IPS-20b (cell line): ENCODE results near the gene REELD1.

Experiments used
- H3K27ac ChIP-seq: one replicate; pipeline ENCODE4 v1.5.1; 2013; ENCODE audit warnings: low read length
- H3K27me3 ChIP-seq: 2 replicates; pipeline ENCODE4 v1.6.1; 2013; ENCODE audit warnings: mild to moderate bottlenecking, low read length, inconsistent platforms; ENCODE audit not compliant: insufficient read depth
- H3K36me3 ChIP-seq: 2 replicates; pipeline ENCODE4 v1.6.1; 2013; ENCODE audit warnings: low read depth, mild to moderate bottlenecking, inconsistent platforms, low read length, moderate library complexity; ENCODE audit not compliant: insufficient read depth
- H3K4me1 ChIP-seq: 2 replicates; pipeline ENCODE4 v1.6.1; 2013; ENCODE audit warnings: mild to moderate bottlenecking, control low read depth, inconsistent platforms, low read length, moderate library complexity; ENCODE audit not compliant: insufficient read depth
- H3K4me3 ChIP-seq: 2 replicates; pipeline ENCODE4 v1.5.1; 2013; ENCODE audit warnings: mild to moderate bottlenecking, low read length, inconsistent platforms
- H3K9ac ChIP-seq: 2 replicates; pipeline ENCODE4 v1.6.1; 2013; ENCODE audit warnings: low read depth, mild to moderate bottlenecking, inconsistent platforms, low read length, moderate library complexity
- H3K9me3 ChIP-seq: 2 replicates; pipeline ENCODE4 v1.6.1; 2013; ENCODE audit warnings: mild to moderate bottlenecking, low read depth, low read length, inconsistent platforms; ENCODE audit not compliant: insufficient read depth

REELD1 gene

GRCh38 chr4:146214238-146214637 is at the start of gene REELD1:
Gene REELD1, plus strand, starts transcription at chr4:146214538. Its CDS starts 2,415 bp downstream, at chr4:146216953.
- Histone ChIP-seq H3K9ac (no peak within 1 kb of the TSS), H3K4me3 (no peak within 1 kb of the TSS), H3K36me3 (no peaks in the 10 kb centered on the region), H3K27me3 (no peaks in the 10 kb centered on the region), H3K4me1 (no peaks in the 10 kb centered on the region), H3K27ac (no peak within 1 kb of the TSS), H3K9me3 (no peaks in the 10 kb centered on the region)

- Histone ChIP-seq H3K36me3 (no peaks in the 10 kb centered on the region), H3K4me1 (no peaks in the 10 kb centered on the region), H3K4me3 (no peak overlapping the region), H3K9ac (no peak overlapping the region), H3K27ac (no peak overlapping the region), H3K27me3 (no peaks in the 10 kb centered on the region), H3K9me3 (no peaks in the 10 kb centered on the region)
These were observed 49.1 kb upstream of the REELD1 start for GRCh38 chr4:146165221-146165620.

GRCh38 chr4:146165840-146166239 is 48.5 kb upstream of the REELD1 start:
- Histone ChIP-seq H3K27ac (no peak overlapping the region), H3K4me3 (no peak overlapping the region), H3K9me3 (no peaks in the 10 kb centered on the region), H3K9ac (no peak overlapping the region), H3K27me3 (no peaks in the 10 kb centered on the region), H3K36me3 (no peaks in the 10 kb centered on the region), H3K4me1 (no peaks in the 10 kb centered on the region)

- Histone ChIP-seq H3K9ac (no peak overlapping the region), H3K4me3 (no peak overlapping the region), H3K4me1 (no peaks in the 10 kb centered on the region), H3K9me3 (no peaks in the 10 kb centered on the region), H3K27ac (no peak overlapping the region), H3K36me3 (no peaks in the 10 kb centered on the region), H3K27me3 (no peaks in the 10 kb centered on the region)
These were observed 44.2 kb upstream of the REELD1 start for GRCh38 chr4:146170149-146170548.

- Histone ChIP-seq H3K36me3 (peaks cover 8% of the 10 kb centered on the region; the same call in 1 of the 2 replicates), H3K4me3 (peak within 1 kb of the TSS; percentile 99), H3K27me3 (no peaks in the 10 kb centered on the region), H3K9ac (peak within 1 kb of the TSS; percentile 93), H3K4me1 (peaks cover 12% of the 10 kb centered on the region), H3K9me3 (no peaks in the 10 kb centered on the region), H3K27ac (no peak within 1 kb of the TSS)
These were observed 38.5 kb upstream of the REELD1 start, which contains the start of gene LSM6 for GRCh38 chr4:146175541-146176453. Gene LSM6, plus strand, starts transcription at chr4:146175718. Its CDS starts 7,204 bp downstream, at chr4:146182922.

- Histone ChIP-seq H3K27ac (no peak overlapping the region), H3K9ac (peak overlapping the region; percentile 93; the same call in 1 of the 2 replicates), H3K4me3 (peak overlapping the region; percentile 99), H3K9me3 (no peaks in the 10 kb centered on the region), H3K27me3 (no peaks in the 10 kb centered on the region), H3K36me3 (peaks cover 8% of the 10 kb centered on the region; the same call in 1 of the 2 replicates), H3K4me1 (peaks cover 12% of the 10 kb centered on the region)
These were observed 37.4 kb upstream of the REELD1 start for GRCh38 chr4:146176891-146177290.

- Histone ChIP-seq H3K9ac (no peak overlapping the region), H3K27ac (no peak overlapping the region), H3K4me1 (peaks cover 12% of the 10 kb centered on the region), H3K4me3 (no peak overlapping the region; the same call in 1 of the 2 replicates), H3K27me3 (no peaks in the 10 kb centered on the region), H3K9me3 (no peaks in the 10 kb centered on the region), H3K36me3 (peaks cover 15% of the 10 kb centered on the region)
These were observed 36.2 kb upstream of the REELD1 start for GRCh38 chr4:146178126-146178525.

- H3K4me3 ChIP-seq: no peak overlapping the region
- H3K4me1 ChIP-seq: peaks cover 12% of the 10 kb centered on the region
- no peak overlapping the region for H3K9ac ChIP-seq
- H3K9me3 ChIP-seq: no peaks in the 10 kb centered on the region
- no peak overlapping the region for H3K27ac ChIP-seq
- H3K36me3 ChIP-seq: peaks cover 30% of the 10 kb centered on the region
- no peaks in the 10 kb centered on the region for H3K27me3 ChIP-seq
These were observed 34.5 kb upstream of the REELD1 start for GRCh38 chr4:146179784-146180370.

GRCh38 chr4:146182443-146182842 is 31.9 kb upstream of the REELD1 start:
- Histone ChIP-seq H3K36me3 (peaks cover 54% of the 10 kb centered on the region), H3K27me3 (no peaks in the 10 kb centered on the region), H3K9me3 (no peaks in the 10 kb centered on the region), H3K4me3 (no peak overlapping the region), H3K27ac (no peak overlapping the region), H3K9ac (no peak overlapping the region), H3K4me1 (peaks cover 10% of the 10 kb centered on the region)

GRCh38 chr4:146183209-146183608 is 31.1 kb upstream of the REELD1 start:
- no peaks in the 10 kb centered on the region for H3K27me3 ChIP-seq
- H3K27ac ChIP-seq: no peak overlapping the region
- H3K9ac ChIP-seq: no peak overlapping the region
- H3K4me3 ChIP-seq: no peak overlapping the region
- peaks cover 10% of the 10 kb centered on the region for H3K4me1 ChIP-seq
- H3K36me3 ChIP-seq: peaks cover 57% of the 10 kb centered on the region
- no peaks in the 10 kb centered on the region for H3K9me3 ChIP-seq

- H3K36me3 ChIP-seq: peaks cover 81% of the 10 kb centered on the region
- no peak overlapping the region for H3K4me3 ChIP-seq
- no peak overlapping the region for H3K27ac ChIP-seq
- no peak overlapping the region for H3K9ac ChIP-seq
- H3K27me3 ChIP-seq: no peaks in the 10 kb centered on the region
- H3K4me1 ChIP-seq: no peaks in the 10 kb centered on the region
- H3K9me3 ChIP-seq: no peaks in the 10 kb centered on the region
These were observed 28.3 kb upstream of the REELD1 start for GRCh38 chr4:146186041-146186440.

- no peaks in the 10 kb centered on the region for H3K27me3 ChIP-seq
- no peaks in the 10 kb centered on the region for H3K9me3 ChIP-seq
- no peaks in the 10 kb centered on the region for H3K4me1 ChIP-seq
- H3K4me3 ChIP-seq: no peak overlapping the region
- H3K27ac ChIP-seq: no peak overlapping the region
- peaks cover 87% of the 10 kb centered on the region for H3K36me3 ChIP-seq
- H3K9ac ChIP-seq: no peak overlapping the region
These were observed 27.7 kb upstream of the REELD1 start for GRCh38 chr4:146186596-146186995.
